GM12878 (cell line): ENCODE data around the gene CLEC16A. TPM values are rescaled to one million over a fixed set of nuclear protein-coding genes. Genes with fewer than 3 reads are reported as not detected.

Source experiments
- ATAC-seq: fragments of 200-7000 bp; cut with Tn5 transposase; 3 replicates; pipeline ENCODE4 v1.9.1; 2020; ENCODE audit warnings: mild to moderate bottlenecking, moderate library complexity
- BruUV-seq: library from RNA; stranded (reverse); fragments of 400-500 nt; replicated peaks from 2 replicates; lab custom pipeline; 2021; lab: Mats Ljungman, UMichigan
- CTCF ChIA-PET: fragments of 300-600 bp; sonication (Branson Sonifier 250); formaldehyde crosslinking; extraction: SDS; loops from one replicate; lab custom pipeline; 2021; ENCODE audit warnings: inconsistent platforms; lab: Yijun Ruan, JAX
- POLR2A ChIA-PET: fragments of 350-600 bp; formaldehyde crosslinking; extraction: SDS; loops from one replicate; lab custom pipeline; 2021; ENCODE audit warnings: inconsistent platforms; lab: Charles Lee
- RAD21 ChIA-PET: fragments of 300-600 bp; sonication (Branson Sonifier 250); formaldehyde crosslinking; loops from one replicate; lab custom pipeline; 2023; ENCODE audit warnings: antibody characterized with exemption; ENCODE audit not compliant: unreplicated experiment; lab: Charles Lee
- SMC1A ChIA-PET: fragments of 300-600 bp; sonication (Branson Sonifier 250); formaldehyde crosslinking; loops from one replicate; lab custom pipeline; 2023; ENCODE audit not compliant: unreplicated experiment, uncharacterized antibody; lab: Charles Lee
- DNase-seq: peaks from one replicate; pipeline ENCODE4 v3.0.0-alpha.2; 2011; ENCODE audit warnings: low read depth, low spot score
- FAIRE-seq: peaks from 3 replicates; lab custom pipeline; 2011; peaks lifted over from hg19 to GRCh38; lab: Jason Lieb, UNC
- H2AFZ ChIP-seq: 2 replicates; pipeline ENCODE4 v1.6.0; 2011; ENCODE audit warnings: low read depth, low read length, control low read depth; ENCODE audit not compliant: control insufficient read depth
- H3K27ac ChIP-seq: 2 replicates; pipeline ENCODE4 v1.5.1; 2011; ENCODE audit warnings: control low read depth; ENCODE audit not compliant: control insufficient read depth, insufficient read depth
- H3K27me3 ChIP-seq, 2 experiments: replicated peaks in 1 of 2; 2 replicates each; pipeline versions ENCODE4 v1.6.0 to v1.6.1; 2011; ENCODE audit warnings: low read length in 1 of 2; ENCODE audit not compliant: control insufficient read depth in 2 of 2, insufficient read depth in 2 of 2
- H3K36me3 ChIP-seq, 2 experiments: 2 replicates each; pipeline ENCODE4 v1.5.1; 2011; ENCODE audit warnings: low read length in 1 of 2; ENCODE audit not compliant: control insufficient read depth in 2 of 2, insufficient read depth in 2 of 2
- H3K4me1 ChIP-seq: 2 replicates; pipeline ENCODE4 v1.6.1; 2011; ENCODE audit warnings: mild to moderate bottlenecking, low read length, moderate library complexity, mixed read lengths; ENCODE audit not compliant: control insufficient read depth, insufficient read depth
- H3K4me2 ChIP-seq: 2 replicates; pipeline ENCODE4 v1.6.0; 2011; ENCODE audit warnings: control low read depth; ENCODE audit not compliant: control insufficient read depth, insufficient read depth
- H3K4me3 ChIP-seq: fragments of 200-600 bp; sonication (generic); 2 replicates; pipeline ENCODE4 v1.5.1; 2016
- H3K79me2 ChIP-seq: 2 replicates; pipeline ENCODE4 v1.6.0; 2011; ENCODE audit warnings: low read length; ENCODE audit not compliant: control insufficient read depth, insufficient read depth
- H3K9ac ChIP-seq: 2 replicates; pipeline ENCODE4 v1.8.0; 2011; ENCODE audit warnings: low read length, control low read depth, mixed read lengths; ENCODE audit not compliant: control insufficient read depth, insufficient read depth
- H3K9me3 ChIP-seq: replicated peaks from 3 replicates; pipeline ENCODE4 v1.5.1; 2011; ENCODE audit warnings: mild to moderate bottlenecking, low read length; ENCODE audit not compliant: control insufficient read depth, insufficient read depth
- H4K20me1 ChIP-seq: 2 replicates; pipeline ENCODE4 v1.6.0; 2011; ENCODE audit not compliant: control insufficient read depth, insufficient read depth
- CHD1 ChIP-seq: IDR thresholded peaks from 2 replicates; pipeline ENCODE4 v1.6.1; 2012; ENCODE audit warnings: low read depth, low read length, improper control_type of control experiment
- CREB1 ChIP-seq: IDR thresholded peaks from 2 replicates; pipeline ENCODE4 v1.6.1; 2012; ENCODE audit warnings: low read depth, mild to moderate bottlenecking, inconsistent platforms
- CREM ChIP-seq: IDR thresholded peaks from 2 replicates; pipeline ENCODE4 v1.6.1; 2014; ENCODE audit warnings: antibody characterized with exemption, low read depth
- CUX1 ChIP-seq: IDR thresholded peaks from 2 replicates; pipeline ENCODE4 v1.6.1; 2012; ENCODE audit warnings: improper control_type of control experiment, low read depth, low read length; ENCODE audit not compliant: insufficient replicate concordance
- DPF2 ChIP-seq: fragments of 450-650 bp; IDR thresholded peaks from 2 replicates; pipeline ENCODE4 v1.6.1; 2017; ENCODE audit warnings: mild to moderate bottlenecking
- ESRRA ChIP-seq: IDR thresholded peaks from 2 replicates; pipeline ENCODE4 v1.6.1; 2012; ENCODE audit warnings: mild to moderate bottlenecking, low read length, improper control_type of control experiment
- GATAD2B ChIP-seq: fragments of 450-650 bp; conservative IDR thresholded peaks from 2 replicates; pipeline ENCODE4 v1.6.1; 2017; ENCODE audit warnings: low read depth, mild to moderate bottlenecking, moderate library complexity
- MXI1 ChIP-seq: fragments of 150-350 bp; IDR thresholded peaks from 2 replicates; pipeline ENCODE4 v1.6.1; 2011; ENCODE audit warnings: low read depth, mild to moderate bottlenecking, inconsistent platforms, low read length, improper control_type of control experiment
- NR2C1 ChIP-seq: fragments of 450-650 bp; IDR thresholded peaks from 2 replicates; pipeline ENCODE4 v1.6.1; 2017; ENCODE audit warnings: antibody characterized with exemption, mild to moderate bottlenecking, moderate library complexity
- TCF3 ChIP-seq: IDR thresholded peaks from 2 replicates; pipeline ENCODE4 v1.6.1; 2012; ENCODE audit warnings: low read depth, mild to moderate bottlenecking, low read length, borderline replicate concordance; ENCODE audit not compliant: insufficient read depth
- TCF7 ChIP-seq: IDR thresholded peaks from 2 replicates; pipeline ENCODE4 v1.6.1; 2014; ENCODE audit warnings: antibody characterized with exemption, borderline replicate concordance
- WRNIP1 ChIP-seq: IDR thresholded peaks from 2 replicates; pipeline ENCODE4 v1.6.1; 2011; ENCODE audit warnings: low read depth, low read length, improper control_type of control experiment, borderline replicate concordance
- ZNF622 ChIP-seq: fragments of 450-650 bp; IDR thresholded peaks from 2 replicates; pipeline ENCODE4 v1.6.1; 2017; ENCODE audit warnings: mild to moderate bottlenecking, inconsistent platforms
- WGBS: methylation state at CpG from one replicate; pipeline ENCODE4 v1.1.6; 2016; ENCODE audit warnings: low lambda C conversion rate; ENCODE audit not compliant: insufficient replicate concordance, insufficient coverage; ENCODE audit errors: missing lambda C conversion rate; 5-methylcytosine and 5-hydroxymethylcytosine counted together
- in situ Hi-C: fragments of 300-500 bp; cut with MboI; formaldehyde crosslinking; loops from 9 replicates; pipeline ENCODE4 v1.14.3; 2018; ENCODE audit warnings: mixed read lengths
- intact Hi-C: fragments of 100-400 bp; cut with micrococcal nuclease; formaldehyde crosslinking; loops from one replicate; pipeline ENCODE4 v1.14.2; 2022; ENCODE audit not compliant: unreplicated experiment
- polyA plus RNA-seq, 11 experiments: library from polyadenylated mRNA; depleted of rRNA in 4 of 11; unstranded in 6 of 11; stranded (reverse) in 5 of 11; fragments of >200 nt; fragmentation: Nextera tagmentation in 4 of 11; fragmentation: Illumina TruSeq in 1 of 11; extraction: Ambion mirVana in 4 of 11; extraction: Trizol in 1 of 11; gene quantifications; 1 replicate in 1 of 11; 2 replicates in 10 of 11; pipeline versions ENCODE4 v1.2.1 to v1.2.3, GENCODE V29; 2011 to 2016; ENCODE audit warnings: inconsistent platforms in 2 of 11, missing spikeins in 2 of 11, low read depth in 1 of 11
- total RNA-seq, 4 experiments: library from RNA; depleted of rRNA in 3 of 4; stranded (reverse); fragments of >200 nt in 3 of 4; fragmentation: Illumina TruSeq in 1 of 4; extraction: Trizol in 1 of 4; gene quantifications; 2 replicates each; pipeline versions ENCODE4 v1.2.1 to v1.2.3, GENCODE V29; 2013 to 2021

CLEC16A gene
- total and polyA plus RNA-seq, 10 of the 15 experiments (the other 5 are each of a cell fraction or from before 2014, with no cell fraction given): 1.5 to 28.8 (median 19.2) TPM

- DNase-seq (no peak), FAIRE-seq (no peak), ATAC-seq (peak; percentile 48)
- H2AFZ ChIP-seq: peak overlapping the region; percentile 56
- in situ Hi-C loops: no loop called here
- H3K4me2 ChIP-seq: peak overlapping the region; percentile 47
- peaks cover 9% of the 10 kb centered on the region; the same call in 2 of the 3 replicates for H3K9me3 ChIP-seq
- WGBS: 14% methylated on average over 13 of the region's 13 CpGs
- ChIA-PET POLR2A (interaction anchor here (0.7 to 3.7 kb wide), 14 partner anchors 11 to 165 kb away, joined by 3 to 32 read pairs (median 6); partner anchors contain the start of gene SOCS1), CTCF (interaction anchor here (0.6 to 4.6 kb wide), 14 partner anchors 11 to 150 kb away, joined by 3 to 24 read pairs (median 4); partner anchors contain the start of gene SOCS1), SMC1A (interaction anchor here (0.7 to 3.8 kb wide), 24 partner anchors 10 to 242 kb away, joined by 3 to 32 read pairs (median 4); no protein-coding TSS in a partner anchor), RAD21 (interaction anchor here (0.9 to 9.3 kb wide), 21 partner anchors 8 to 256 kb away, joined by 3 to 86 read pairs (median 4); partner anchors contain the start of gene SOCS1)
- H3K27ac ChIP-seq: peak overlapping the region; percentile 89
- H3K79me2 ChIP-seq: no peaks in the 10 kb centered on the region
- H3K4me3 ChIP-seq: no peak overlapping the region
- no peaks in the 10 kb centered on the region for H3K36me3 ChIP-seq
- H3K27me3 ChIP-seq: no peaks in the 10 kb centered on the region
- intact Hi-C loops: loop anchor here (5.0 kb wide), 1 partner anchor 106 kb away; no protein-coding TSS in a partner anchor
- peaks cover 80% of the 10 kb centered on the region for H3K4me1 ChIP-seq
- TSS peak; percentile 56 for BruUV-seq
- peak overlapping the region; percentile 60 for H3K9ac ChIP-seq
- H4K20me1 ChIP-seq: no peaks in the 10 kb centered on the region
- TF ChIP-seq ZNF622 (no peak), TCF7 (no peak), CREB1 (no peak), TCF3 (0 out of 2 replicates have a peak, but pooled peaks have one; percentile 53), CREM (0 out of 2 replicates have a peak, but pooled peaks have one; percentile 7), CUX1 (peak; percentile 9), ESRRA (no peak), NR2C1 (peak; percentile 47; the same call in 1 of the 2 replicates), DPF2 (peak; percentile 47; the same call in 1 of the 2 replicates), MXI1 (no peak), WRNIP1 (no peak), GATAD2B (peak; percentile 51; the same call in 1 of the 2 replicates), CHD1 (no peak)
Observed at GRCh38 chr16:11205754-11206581, 261.6 kb downstream of the CLEC16A start.
